ENCODE measurements around the gene SLC25A43.
A peak's percentile ranks its signal among the peaks of the same experiment; 100 is the strongest.
"Not testable (repeated sequence)": the region's sequence is repeated elsewhere in the genome, so short reads cannot be mapped to it uniquely, and the experiment has no call there.

Gene SLC25A43

DNA sequence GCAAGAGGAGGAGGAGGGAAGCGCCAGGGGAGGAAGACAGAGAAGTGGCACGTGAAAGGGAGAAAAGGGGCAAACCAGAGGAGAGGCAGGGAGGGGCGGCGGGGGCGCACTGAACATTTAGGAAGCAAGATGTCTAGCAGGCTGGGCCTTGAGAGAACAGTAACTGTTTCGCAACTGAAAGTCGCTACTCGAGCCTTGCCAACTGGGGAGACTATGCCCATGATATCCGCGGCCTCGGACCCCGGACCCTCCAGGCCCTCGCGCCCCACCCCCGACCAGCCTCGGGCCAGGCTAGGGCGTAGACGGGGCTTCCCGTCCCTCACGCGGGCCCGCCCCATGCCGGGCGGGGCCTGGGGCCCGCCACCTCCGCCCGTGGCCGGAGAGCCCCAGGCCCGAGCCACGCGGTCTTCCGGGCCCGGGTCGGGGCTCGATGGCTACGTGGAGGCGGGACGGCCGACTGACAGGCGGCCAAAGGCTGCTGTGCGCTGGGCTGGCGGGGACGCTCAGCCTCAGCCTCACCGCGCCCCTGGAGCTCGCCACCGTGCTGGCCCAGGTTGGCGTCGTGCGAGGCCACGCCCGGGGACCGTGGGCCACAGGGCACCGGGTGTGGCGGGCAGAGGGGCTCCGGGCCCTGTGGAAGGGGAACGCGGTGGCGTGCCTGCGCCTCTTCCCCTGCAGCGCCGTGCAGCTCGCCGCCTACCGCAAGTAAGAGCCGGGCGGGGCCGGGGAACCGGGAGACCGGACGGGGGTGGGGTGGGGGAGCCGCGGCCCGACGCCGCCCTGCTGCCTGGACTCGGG lies at the start of gene SLC25A43:
TSS of gene SLC25A43 (plus strand) at position 363 of the 798 bp plus-strand sequence. CDS start at position 431, 68 bp downstream.
- peak; percentile 53 for DNase-seq

- no peak for DNase-seq
Measured at GRCh38 chrX:119359618-119360382, 39.3 kb upstream of the SLC25A43 start.

DNA sequence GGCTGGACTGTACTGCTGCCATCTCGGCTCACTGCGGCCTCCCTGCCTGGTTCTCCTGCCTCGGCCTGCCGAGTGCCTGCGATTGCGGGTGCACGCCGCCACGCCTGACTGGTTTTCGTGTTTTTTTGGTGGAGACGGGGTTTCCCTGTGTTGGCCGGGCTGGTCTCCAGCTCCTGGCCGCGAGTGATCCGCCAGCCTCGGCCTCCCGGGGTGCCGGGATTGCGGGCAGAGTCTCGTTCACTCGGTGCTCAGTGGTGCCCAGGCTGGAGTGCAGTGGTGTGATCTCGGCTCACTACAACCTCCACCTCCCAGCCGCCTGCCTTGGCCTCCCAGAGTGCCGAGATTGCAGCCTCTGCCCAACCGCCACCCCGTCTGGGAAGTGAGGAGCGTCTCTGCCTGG lies 37.7 kb upstream of the SLC25A43 start:
- not testable (repeated sequence) for DNase-seq

DNA sequence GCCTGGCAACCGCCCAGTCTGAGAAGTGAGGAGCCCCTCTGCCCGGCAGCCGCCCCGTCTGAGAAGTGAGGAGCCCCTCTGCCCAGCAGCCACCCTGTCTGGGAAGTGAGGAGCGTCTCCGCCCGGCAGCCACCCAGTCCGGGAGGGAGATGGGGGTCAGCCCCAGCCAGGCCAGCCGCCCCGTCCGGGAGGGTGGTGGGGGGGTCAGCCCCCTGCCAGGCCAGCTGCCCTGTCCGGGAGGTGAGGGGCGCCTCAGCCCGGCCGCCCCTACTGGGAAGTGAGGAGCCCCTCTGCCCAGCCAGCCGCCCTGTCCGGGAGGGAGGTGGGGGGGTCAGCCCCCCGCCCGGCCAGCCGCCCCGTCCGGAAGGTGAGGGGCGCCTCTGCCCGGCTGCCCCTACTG lies 37.1 kb upstream of the SLC25A43 start:
- DNase-seq = not testable (repeated sequence)

DNA sequence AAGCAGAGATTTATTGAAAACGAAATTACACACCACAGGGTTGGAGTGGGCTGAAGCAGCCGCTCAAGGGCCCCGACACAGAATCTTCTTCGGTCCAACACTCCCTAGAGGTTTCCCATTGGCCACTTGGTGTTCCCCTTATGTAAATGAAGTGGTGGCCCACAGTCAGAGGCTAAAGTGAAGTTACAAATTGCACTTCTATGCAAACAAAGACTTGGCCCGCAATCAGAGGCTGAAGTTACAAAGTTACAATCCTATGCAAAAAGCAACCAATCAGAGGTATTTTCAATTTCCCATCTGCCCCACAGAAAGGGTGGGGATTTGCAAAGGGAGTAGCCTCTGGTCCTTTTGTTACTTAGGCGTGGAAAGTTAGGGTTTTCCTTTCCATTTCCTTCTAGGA lies 35.7 kb upstream of the SLC25A43 start:
- no peak for DNase-seq

- not testable (repeated sequence) for DNase-seq
Measured at GRCh38 chrX:119371861-119372260, 27.3 kb upstream of the SLC25A43 start.

- no peak for DNase-seq
Measured at GRCh38 chrX:119374736-119375135, 24.4 kb upstream of the SLC25A43 start.

- no peak for DNase-seq
Measured at GRCh38 chrX:119375561-119375960, 23.6 kb upstream of the SLC25A43 start.

- DNase-seq = no peak
Measured at GRCh38 chrX:119376312-119376711, 22.8 kb upstream of the SLC25A43 start.

- DNase-seq = no peak
Measured at GRCh38 chrX:119381349-119381944, 17.7 kb upstream of the SLC25A43 start.

DNA sequence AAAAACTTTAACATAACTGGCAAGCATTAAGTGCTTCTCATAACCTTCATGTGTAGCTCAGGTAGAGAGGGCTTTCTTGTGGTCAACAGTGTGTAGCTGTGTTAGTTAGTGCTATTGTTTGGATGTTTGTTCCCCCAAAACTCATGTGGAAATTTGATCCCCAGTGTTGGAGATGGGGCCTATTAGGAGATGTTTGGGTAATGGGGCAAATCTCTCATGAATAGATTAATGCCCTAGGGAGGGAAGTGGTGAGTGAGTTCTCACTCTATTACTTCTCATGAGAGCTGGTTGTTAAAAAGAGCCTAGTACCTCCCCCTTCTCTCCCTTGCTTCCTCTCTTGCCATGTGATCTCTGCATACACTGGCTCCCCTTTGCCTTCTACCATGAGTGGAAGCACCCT lies 16.5 kb upstream of the SLC25A43 start:
- DNase-seq = no peak

DNA sequence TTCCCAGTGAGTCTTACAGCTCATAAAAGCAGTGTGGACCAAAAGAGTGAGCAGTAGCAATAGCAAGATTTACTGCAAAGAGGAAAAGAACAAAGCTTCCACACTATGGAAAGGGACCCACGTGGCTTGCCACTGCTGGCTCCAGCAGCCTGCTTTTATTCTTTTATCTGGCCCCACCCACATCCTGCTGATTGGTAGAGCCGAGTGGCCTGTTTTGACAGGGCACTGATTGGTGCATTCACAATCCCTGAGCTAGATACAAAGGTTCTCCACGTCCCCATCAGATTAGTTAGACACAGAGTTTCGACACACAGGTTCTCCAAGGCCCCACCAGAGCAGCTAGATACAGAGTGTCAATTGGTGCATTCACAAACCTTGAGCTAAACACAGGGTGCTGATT lies 12.5 kb upstream of the SLC25A43 start:
- DNase-seq = not testable (repeated sequence)

DNA sequence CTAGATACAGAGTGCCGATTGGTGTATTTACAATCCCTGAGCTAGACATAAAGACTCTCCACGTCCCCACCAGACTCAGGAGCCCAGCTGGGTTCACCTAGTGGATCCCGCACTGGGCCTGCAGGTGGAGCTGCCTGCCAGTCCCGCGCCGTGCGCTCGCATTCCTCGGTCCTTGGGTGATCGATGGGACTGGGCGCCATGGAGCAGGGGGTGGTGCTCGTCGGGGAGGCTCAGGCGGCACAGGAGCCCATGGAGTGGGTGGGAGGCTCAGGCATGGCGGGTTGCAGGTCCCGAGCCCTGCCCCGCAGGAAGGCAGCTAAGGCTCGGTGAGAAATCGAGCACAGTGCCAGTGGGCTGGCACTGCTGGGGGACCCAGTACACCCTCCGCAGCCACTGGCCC lies 11.7 kb upstream of the SLC25A43 start:
- DNase-seq = not testable (repeated sequence)

DNA sequence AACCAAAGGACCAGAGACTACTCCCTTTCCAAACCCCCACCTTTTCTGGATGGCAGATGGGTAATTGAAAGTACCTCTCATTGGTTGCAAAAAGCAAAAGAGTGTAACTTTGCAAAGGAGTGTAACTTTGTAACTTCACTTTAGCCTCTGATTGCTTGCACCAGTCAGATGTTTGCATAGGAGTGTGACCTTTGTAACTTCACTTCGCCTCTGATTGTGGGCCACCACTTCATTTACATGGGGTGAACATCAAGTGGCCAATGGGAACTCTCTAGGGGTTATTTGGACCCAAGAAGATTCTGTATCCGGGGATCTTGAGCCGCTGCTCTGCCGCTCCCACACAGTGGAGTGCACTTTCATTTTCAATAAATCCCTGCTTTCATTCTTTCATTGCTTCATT lies 9.9 kb upstream of the SLC25A43 start:
- DNase-seq = no peak

- no peak for DNase-seq
Measured at GRCh38 chrX:119389871-119390501, 9.2 kb upstream of the SLC25A43 start.

DNA sequence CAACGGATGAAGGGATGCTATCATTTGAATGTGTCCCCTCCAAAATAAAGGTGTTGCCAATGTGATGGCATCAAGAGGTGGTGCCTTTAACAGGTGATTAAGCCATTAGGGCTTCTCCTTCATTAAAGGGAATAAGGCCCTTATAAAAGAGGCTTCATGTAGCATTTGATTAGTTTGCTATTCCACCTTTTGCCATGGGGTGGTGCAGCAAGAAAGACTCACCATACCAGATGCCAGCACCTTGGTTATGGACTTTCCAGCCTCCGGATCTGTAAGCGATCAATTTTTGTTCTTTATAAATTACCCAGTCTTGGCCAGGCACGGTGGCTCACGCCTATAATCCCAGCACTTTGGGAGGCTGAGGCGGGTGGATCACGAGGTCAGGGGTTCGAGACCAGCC lies 7.9 kb upstream of the SLC25A43 start:
- no peak for DNase-seq

DNA sequence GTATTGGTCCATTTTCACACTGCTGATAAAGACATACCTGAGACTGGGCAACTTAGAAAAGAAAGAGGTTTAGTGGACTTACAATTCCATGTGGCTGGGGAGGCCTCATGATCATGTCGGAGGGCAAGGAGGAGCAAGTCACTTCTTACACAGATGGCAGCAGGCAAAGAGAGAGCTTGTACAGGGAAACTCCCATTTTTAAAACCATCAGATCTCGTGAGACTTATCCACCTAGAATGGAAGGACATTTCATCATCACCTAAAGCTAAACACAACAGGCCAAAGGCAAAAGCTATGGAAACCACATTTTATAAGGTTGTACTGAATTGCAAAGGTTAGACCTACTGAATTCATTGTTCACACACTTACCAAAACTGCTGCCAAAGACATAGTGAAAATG lies 6.0 kb upstream of the SLC25A43 start:
- no peak for DNase-seq

- no peak for DNase-seq
Measured at GRCh38 chrX:119398587-119398973, 556 bp upstream of the SLC25A43 start.

DNA sequence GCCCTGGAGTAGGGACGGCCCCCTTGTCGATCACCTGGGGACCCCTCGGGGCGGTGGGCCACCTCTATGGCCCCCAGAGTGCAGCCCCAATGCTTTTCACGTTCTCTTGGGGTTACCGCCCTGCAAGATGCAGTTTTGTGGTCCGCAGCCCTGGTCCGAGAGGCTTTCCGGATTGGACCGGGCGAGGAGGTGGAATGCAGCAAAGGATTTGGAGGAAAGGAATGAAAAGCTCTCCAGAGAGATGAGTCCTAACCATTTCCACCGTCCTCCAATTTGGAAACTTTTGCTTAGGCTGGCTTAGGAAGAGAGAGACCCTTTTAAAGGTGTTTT lies 601 bp downstream of the SLC25A43 start:
- no peak for DNase-seq

GRCh38 chrX:119401569-119401968 lies 2.4 kb downstream of the SLC25A43 start:
- no peak for DNase-seq

- DNase-seq = no peak
Measured at GRCh38 chrX:119402588-119402987, 3.5 kb downstream of the SLC25A43 start.

DNA sequence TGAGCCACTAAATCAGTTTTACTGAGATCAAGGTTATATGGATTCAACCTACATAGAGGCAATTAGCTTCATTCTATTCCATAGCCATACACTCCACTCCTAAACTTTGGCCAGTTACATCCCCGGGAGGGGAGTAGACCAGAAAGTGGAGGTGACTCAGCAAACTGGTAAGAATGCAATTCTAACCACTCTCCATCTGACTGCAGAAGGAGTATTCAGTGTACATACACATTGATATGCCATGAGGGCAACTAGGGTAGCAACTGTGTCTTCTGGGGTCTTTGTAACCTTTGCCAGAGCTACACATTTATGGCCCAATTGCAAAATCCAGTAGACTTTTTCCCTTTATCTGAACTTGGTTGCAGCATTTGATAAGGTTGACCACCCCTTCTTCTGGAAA lies 7.6 kb downstream of the SLC25A43 start:
- no peak for DNase-seq

DNA sequence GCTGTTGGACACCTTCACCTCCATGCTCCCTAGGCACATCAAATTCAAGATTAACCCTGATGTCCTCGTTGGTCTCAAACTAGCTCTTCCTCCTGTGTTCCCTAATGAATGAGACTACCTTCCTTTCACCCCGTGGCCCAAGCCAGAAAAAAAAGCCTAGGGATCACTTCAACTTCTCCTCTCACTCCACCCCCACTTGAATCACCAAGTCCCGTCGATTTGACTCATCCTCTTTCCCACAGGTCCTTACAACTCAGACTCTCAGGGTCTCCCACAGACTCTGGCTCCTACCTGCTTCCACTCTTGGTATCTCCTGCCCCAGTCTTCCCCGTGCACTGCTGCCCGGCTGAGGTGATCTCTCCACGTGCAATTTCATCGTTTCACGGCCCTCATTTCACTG lies 8.5 kb downstream of the SLC25A43 start:
- no peak for DNase-seq

Measured in CD4-positive, alpha-beta T cell treated with Interleukin-6 for 4 hours (primary cell).